HepG2 (cell line): ENCODE data around the gene FAM234A. TPM values are rescaled to one million over a fixed set of nuclear protein-coding genes. Genes with fewer than 3 reads are reported as not detected.

Experiments used
- ATAC-seq: fragments of 200-7000 bp; cut with Tn5 transposase; 3 replicates; pipeline ENCODE4 v1.9.1; 2020; ENCODE audit warnings: mild to moderate bottlenecking, moderate library complexity
- BruUV-seq: library from RNA; stranded (reverse); fragments of 400-500 nt; replicated peaks from 2 replicates; lab custom pipeline; 2021; lab: Mats Ljungman, UMichigan
- CTCF ChIA-PET: fragments of 300-600 bp; formaldehyde crosslinking; extraction: SDS; loops from one replicate; lab custom pipeline; 2021; ENCODE audit warnings: low total read pairs, inconsistent platforms, low intra/inter-chr PET ratio; lab: Yijun Ruan, JAX
- POLR2A ChIA-PET: fragments of 350-600 bp; sonication (Branson Sonifier 250); formaldehyde crosslinking; loops from one replicate; lab custom pipeline; 2020; ENCODE audit warnings: antibody characterized with exemption, inconsistent platforms; lab: Yijun Ruan, JAX
- DNase-seq: peaks from one replicate; pipeline ENCODE4 v3.0.0-alpha.2; 2015; ENCODE audit warnings: low spot score
- FAIRE-seq: peaks from 3 replicates; lab custom pipeline; 2011; peaks lifted over from hg19 to GRCh38; lab: Jason Lieb, UNC
- H2AFZ ChIP-seq: one replicate; pipeline ENCODE4 v1.6.1; 2011; ENCODE audit warnings: low read length, inconsistent platforms
- H3K27ac ChIP-seq: fragments of 300-600 bp; 3 replicates; pipeline ENCODE4 v1.8.0; 2011; ENCODE audit warnings: mixed run types, mild to moderate bottlenecking, mixed read lengths, low read length, inconsistent platforms; ENCODE audit not compliant: insufficient read depth; ENCODE audit errors: extremely low read length
- H3K27me3 ChIP-seq, 2 experiments: fragments of 200-600 bp in 1 of 2; 2 replicates in 1 of 2; 3 replicates in 1 of 2; pipeline versions ENCODE4 v1.6.0 to v1.8.0; 2011; ENCODE audit warnings: low read length in 2 of 2, mild to moderate bottlenecking in 2 of 2, moderate library complexity in 2 of 2, inconsistent platforms in 1 of 2; ENCODE audit not compliant: insufficient read depth in 2 of 2, control insufficient read depth in 1 of 2
- H3K36me3 ChIP-seq, 2 experiments: fragments of 200-600 bp in 1 of 2; replicated peaks in 1 of 2; 2 replicates in 1 of 2; 3 replicates in 1 of 2; pipeline versions ENCODE4 v1.5.1 to v1.8.0; 2011; ENCODE audit warnings: low read length in 2 of 2, inconsistent platforms in 1 of 2; ENCODE audit not compliant: insufficient read depth in 2 of 2, control insufficient read depth in 1 of 2
- H3K4me1 ChIP-seq: 2 replicates; pipeline ENCODE4 v1.5.1; 2012; ENCODE audit warnings: low read length, inconsistent platforms; ENCODE audit not compliant: insufficient read depth
- H3K4me2 ChIP-seq: 2 replicates; pipeline ENCODE4 v1.6.0; 2011; ENCODE audit warnings: low read depth, low read length, inconsistent platforms
- H3K4me3 ChIP-seq, 3 experiments: fragments of 200-600 bp in 1 of 3; sonication (generic), shearing (Covaris generic) in 1 of 3; replicated peaks in 1 of 3; 2 replicates each; pipeline ENCODE4 v1.5.1; 2011 to 2016; ENCODE audit warnings: low read length in 3 of 3, inconsistent platforms in 2 of 3, low read depth in 2 of 3, mild to moderate bottlenecking in 2 of 3, control low read depth in 1 of 3, mixed read lengths in 1 of 3; ENCODE audit not compliant: insufficient read depth in 1 of 3
- H3K79me2 ChIP-seq: one replicate; pipeline ENCODE4 v1.6.1; 2011; ENCODE audit warnings: low read length, inconsistent platforms; ENCODE audit not compliant: insufficient read depth
- H3K9ac ChIP-seq: 2 replicates; pipeline ENCODE4 v1.6.0; 2011; ENCODE audit warnings: mild to moderate bottlenecking, low read depth, low read length, inconsistent platforms; ENCODE audit not compliant: insufficient read depth
- H3K9me3 ChIP-seq: 2 replicates; pipeline ENCODE4 v1.5.1; 2012; ENCODE audit warnings: mild to moderate bottlenecking, low read length
- H4K20me1 ChIP-seq: 2 replicates; pipeline ENCODE4 v1.6.0; 2011; ENCODE audit warnings: inconsistent platforms, mild to moderate bottlenecking, low read length, moderate library complexity; ENCODE audit not compliant: insufficient read depth
- HDAC1 ChIP-seq: sonication (generic); formaldehyde crosslinking; IDR thresholded peaks from 2 replicates; pipeline ENCODE4 v1.5.1; 2020; ENCODE audit warnings: mild to moderate bottlenecking, missing genetic modification reagents
- MEIS1 ChIP-seq: sonication (generic); formaldehyde crosslinking; IDR thresholded peaks from 2 replicates; pipeline ENCODE4 v1.9.0; 2021; ENCODE audit warnings: mild to moderate bottlenecking, missing genetic modification reagents, moderate library complexity, borderline replicate concordance
- REL ChIP-seq: sonication (generic); formaldehyde crosslinking; conservative IDR thresholded peaks from 2 replicates; pipeline ENCODE4 v1.8.0; 2022; ENCODE audit warnings: mild to moderate bottlenecking, missing genetic modification reagents, moderate library complexity
- SETDB1 ChIP-seq: sonication (generic); formaldehyde crosslinking; IDR thresholded peaks from 2 replicates; pipeline ENCODE4 v1.5.1; 2020; ENCODE audit warnings: missing genetic modification reagents, mild to moderate bottlenecking, borderline replicate concordance
- SNAI1 ChIP-seq: sonication (generic); formaldehyde crosslinking; IDR thresholded peaks from 2 replicates; pipeline ENCODE4 v1.5.0; 2020; ENCODE audit warnings: mild to moderate bottlenecking, missing genetic modification reagents, borderline replicate concordance
- SRF ChIP-seq: IDR thresholded peaks from 2 replicates; pipeline ENCODE4 v1.6.1; 2011; ENCODE audit warnings: mild to moderate bottlenecking, low read depth, low read length, moderate library complexity
- ZMYM4 ChIP-seq: sonication (generic); formaldehyde crosslinking; IDR thresholded peaks from 2 replicates; pipeline ENCODE4 v1.8.1; 2023; ENCODE audit warnings: mild to moderate bottlenecking, missing genetic modification reagents
- ZNF143 ChIP-seq: sonication (generic); formaldehyde crosslinking; IDR thresholded peaks from 2 replicates; pipeline ENCODE4 v1.4.0; 2020; ENCODE audit warnings: missing genetic modification reagents
- ZNF33A ChIP-seq: sonication (generic); formaldehyde crosslinking; IDR thresholded peaks from 2 replicates; pipeline ENCODE4 v1.5.1; 2020; ENCODE audit warnings: missing genetic modification reagents, mild to moderate bottlenecking, moderate library complexity, borderline replicate concordance
- ZNF614 ChIP-seq: IDR thresholded peaks from 2 replicates; pipeline ENCODE4 v1.6.1; 2018; ENCODE audit warnings: missing biosample characterization, missing genetic modification reagents, inconsistent platforms, borderline replicate concordance
- ZSCAN12 ChIP-seq: sonication (generic); formaldehyde crosslinking; IDR thresholded peaks from 2 replicates; pipeline ENCODE4 v1.9.0; 2021; ENCODE audit warnings: mild to moderate bottlenecking, missing genetic modification reagents
- WGBS: methylation state at CpG from one replicate; pipeline ENCODE4 v1.1.6; 2017; ENCODE audit warnings: low lambda C conversion rate; 5-methylcytosine and 5-hydroxymethylcytosine counted together
- in situ Hi-C: cut with HindIII; loops from 2 replicates; pipeline ENCODE4 v1.10.0; 2017; ENCODE audit warnings: low pct_unique_long_range_greater_than_20kb; ENCODE audit not compliant: extremely low pct_ligation_motif_present
- intact Hi-C: fragments of 100-400 bp; cut with micrococcal nuclease; formaldehyde crosslinking; loops from one replicate; pipeline ENCODE4 v1.10.0; 2022; ENCODE audit not compliant: unreplicated experiment
- polyA plus RNA-seq, 8 experiments: library from polyadenylated mRNA; depleted of rRNA in 3 of 8; stranded (reverse) in 7 of 8; unstranded in 1 of 8; fragments of >200 nt; fragmentation: Illumina TruSeq in 4 of 8; extraction: Trizol in 4 of 8; gene quantifications; 2 replicates each; pipeline versions ENCODE4 v1.2.1 to v1.2.3, GENCODE V29; 2011 to 2016; ENCODE audit warnings: low read depth in 4 of 8, missing spikeins in 1 of 8, mixed read lengths in 1 of 8; ENCODE audit not compliant: insufficient read depth in 1 of 8
- total RNA-seq, 5 experiments: library from RNA; depleted of rRNA; stranded (reverse); fragments of >200 nt; fragmentation: Illumina TruSeq; extraction: Trizol; gene quantifications; 2 replicates each; pipeline ENCODE4 v1.2.3, GENCODE V29; 2016; ENCODE audit warnings: low read depth in 1 of 5

Gene FAM234A
- total and polyA plus RNA-seq, 2 of the 13 experiments (the other 11 are each of a cell fraction or from before 2014, with no cell fraction given), result 29.2 to 34.4 TPM

DNA sequence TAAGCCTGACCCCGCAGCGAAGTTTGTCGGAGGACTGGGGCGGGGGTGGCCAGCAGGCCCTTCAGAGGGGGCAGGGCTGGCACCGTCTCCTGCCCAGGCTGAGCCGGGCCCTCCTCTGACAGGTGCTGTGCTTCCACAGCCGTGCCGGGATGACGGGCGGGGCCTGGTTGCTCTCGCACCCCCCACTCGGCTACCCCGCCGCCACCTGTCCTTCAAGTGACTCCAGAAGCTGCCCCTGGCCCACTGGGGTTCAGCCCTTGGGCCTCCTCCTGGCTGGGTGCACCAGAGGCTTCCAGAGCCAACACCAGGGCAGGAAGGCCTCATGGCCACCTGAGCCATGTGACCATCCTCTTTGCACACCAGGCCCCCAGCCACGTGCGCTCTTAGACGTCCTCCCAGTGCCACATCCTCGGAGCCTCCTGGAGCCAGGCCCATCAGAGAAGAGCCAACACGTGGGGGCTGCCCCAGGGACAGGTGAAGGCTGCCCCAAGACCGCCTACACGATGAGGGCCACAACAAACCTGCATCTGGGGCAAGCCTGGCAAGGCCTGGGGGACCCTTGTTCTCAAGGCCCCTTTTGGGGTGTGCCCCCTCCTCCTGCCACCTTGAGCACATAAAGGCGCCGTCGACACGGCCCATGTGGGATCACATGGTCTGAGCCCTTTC, 55.5 kb downstream of the FAM234A start:
- Histone ChIP-seq H3K4me2 (no peak overlapping the region), H3K27me3 (no peaks in the 10 kb centered on the region), H3K79me2 (no peaks in the 10 kb centered on the region), H3K4me1 (no peaks in the 10 kb centered on the region), H3K9me3 (no peaks in the 10 kb centered on the region), H3K9ac (no peak overlapping the region), H3K36me3 (peaks cover 15 to 69% of the 10 kb centered on the region in 2 experiments; a peak in 4 of 5 replicates), H4K20me1 (no peaks in the 10 kb centered on the region), H2AFZ (no peak overlapping the region), H3K27ac (no peak overlapping the region), H3K4me3 (no peak overlapping the region)
- no TSS peak for BruUV-seq
- no peak for TF ChIP-seq ZSCAN12
- no peak for TF ChIP-seq HDAC1
- no peak for TF ChIP-seq SNAI1 (CRISPR knock-in tag)
- no peak for TF ChIP-seq REL (CRISPR knock-in tag)
- no peak for TF ChIP-seq ZMYM4 (CRISPR knock-in tag)
- no peak for TF ChIP-seq MEIS1 (CRISPR knock-in tag)
- TF ChIP-seq SETDB1 (CRISPR knock-in tag), result no peak
- TF ChIP-seq SRF, result no peak
- no peak for TF ChIP-seq ZNF143
- no peak for TF ChIP-seq ZNF33A
- TF ChIP-seq ZNF614 (CRISPR knock-in tag), result no peak
- ATAC-seq (no peak), DNase-seq (no peak), FAIRE-seq (no peak)
- intact Hi-C loops (no loop called here), in situ Hi-C loops (no loop called here)
- POLR2A ChIA-PET, result no interaction called here
- CTCF ChIA-PET, result no interaction called here
- 98% methylated on average over 13 of the region's 25 CpGs for WGBS
